ENCODE measurements around the gene DHX35.

GRCh38 chr20:39066471-39067242 lies 104.5 kb downstream of the DHX35 start:
- TF ChIP-seq, protein P1, sequence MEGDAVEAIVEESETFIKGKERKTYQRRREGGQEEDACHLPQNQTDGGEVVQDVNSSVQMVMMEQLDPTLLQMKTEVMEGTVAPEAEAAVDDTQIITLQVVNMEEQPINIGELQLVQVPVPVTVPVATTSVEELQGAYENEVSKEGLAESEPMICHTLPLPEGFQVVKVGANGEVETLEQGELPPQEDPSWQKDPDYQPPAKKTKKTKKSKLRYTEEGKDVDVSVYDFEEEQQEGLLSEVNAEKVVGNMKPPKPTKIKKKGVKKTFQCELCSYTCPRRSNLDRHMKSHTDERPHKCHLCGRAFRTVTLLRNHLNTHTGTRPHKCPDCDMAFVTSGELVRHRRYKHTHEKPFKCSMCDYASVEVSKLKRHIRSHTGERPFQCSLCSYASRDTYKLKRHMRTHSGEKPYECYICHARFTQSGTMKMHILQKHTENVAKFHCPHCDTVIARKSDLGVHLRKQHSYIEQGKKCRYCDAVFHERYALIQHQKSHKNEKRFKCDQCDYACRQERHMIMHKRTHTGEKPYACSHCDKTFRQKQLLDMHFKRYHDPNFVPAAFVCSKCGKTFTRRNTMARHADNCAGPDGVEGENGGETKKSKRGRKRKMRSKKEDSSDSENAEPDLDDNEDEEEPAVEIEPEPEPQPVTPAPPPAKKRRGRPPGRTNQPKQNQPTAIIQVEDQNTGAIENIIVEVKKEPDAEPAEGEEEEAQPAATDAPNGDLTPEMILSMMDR (IDR thresholded peaks at IDR 0.05), result no peak
- no peak for TF ChIP-seq POLR2A (IDR thresholded peaks at IDR 0.05)
- TF ChIP-seq POLR2AphosphoS5 (IDR thresholded peaks at IDR 0.05), result no peak
- no peak for TF ChIP-seq EP300 (IDR thresholded peaks at IDR 0.05)
